Spleen (tissue), 7 donors: ENCODE results near the gene MPZL1.

Experiments used
- POLR2AphosphoS5 ChIP-seq, 3 donors: sonication (generic); formaldehyde crosslinking; IDR thresholded peaks; one replicate each; pipeline ENCODE4 v1.5.1; 2017; ENCODE audit warnings: antibody characterized with exemption in 3 of 3
- TF ChIP-seq, protein P1 (sequence below), 11 experiments: fragments of 200-600 bp in 7 of 11; fragments of 450-650 bp in 4 of 11; sonication (generic) in 4 of 11; IDR thresholded peaks in 8 of 11; conservative IDR thresholded peaks in 3 of 11; 1 replicate in 7 of 11; 2 replicates in 4 of 11; pipeline versions ENCODE4 v1.4.0 to v1.8.0; 2016 to 2021; ENCODE audit warnings: antibody characterized with exemption in 11 of 11, inconsistent platforms in 4 of 11, mild to moderate bottlenecking in 1 of 11
- donor health status: DM: no; HTN: no; CAD: no; lungs with moderate emphysema.
- donor health status: DM: no; HTN: no; CAD: no.
- donor health status: DM: no; HTN: no; CAD: no.

DNA sequence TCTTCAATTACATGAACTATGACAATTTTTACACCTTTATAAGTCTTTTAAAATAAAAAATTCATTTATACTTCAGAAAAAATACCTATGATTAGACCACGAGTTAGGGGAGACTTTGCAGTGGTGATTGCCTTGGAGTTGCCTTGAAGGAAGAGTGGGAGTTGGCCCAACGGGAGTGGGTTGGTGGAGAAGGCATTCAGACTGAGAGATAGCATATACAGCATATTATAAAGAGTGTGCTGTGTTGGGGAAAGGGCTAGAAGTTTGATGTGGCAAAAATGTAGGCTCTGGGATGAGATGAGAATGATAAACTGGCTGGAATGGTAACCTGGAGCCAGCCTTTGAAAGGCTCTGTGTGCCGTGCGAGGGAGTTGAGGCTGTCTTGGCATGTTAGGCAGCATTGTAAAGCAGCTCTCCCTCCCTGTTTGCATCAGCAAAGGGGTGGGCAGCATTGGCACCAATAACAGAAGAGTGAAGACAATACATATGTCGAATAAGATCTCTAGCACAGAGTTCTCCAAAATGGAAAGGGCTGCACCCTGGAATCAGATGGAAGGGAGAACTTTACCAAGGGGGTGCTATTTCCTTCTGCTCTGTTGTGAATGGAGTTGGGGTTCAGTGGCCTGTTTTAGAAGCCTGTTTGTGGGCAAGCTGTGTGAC, 24.4 kb downstream of the MPZL1 start:
- TF ChIP-seq, protein P1, sequence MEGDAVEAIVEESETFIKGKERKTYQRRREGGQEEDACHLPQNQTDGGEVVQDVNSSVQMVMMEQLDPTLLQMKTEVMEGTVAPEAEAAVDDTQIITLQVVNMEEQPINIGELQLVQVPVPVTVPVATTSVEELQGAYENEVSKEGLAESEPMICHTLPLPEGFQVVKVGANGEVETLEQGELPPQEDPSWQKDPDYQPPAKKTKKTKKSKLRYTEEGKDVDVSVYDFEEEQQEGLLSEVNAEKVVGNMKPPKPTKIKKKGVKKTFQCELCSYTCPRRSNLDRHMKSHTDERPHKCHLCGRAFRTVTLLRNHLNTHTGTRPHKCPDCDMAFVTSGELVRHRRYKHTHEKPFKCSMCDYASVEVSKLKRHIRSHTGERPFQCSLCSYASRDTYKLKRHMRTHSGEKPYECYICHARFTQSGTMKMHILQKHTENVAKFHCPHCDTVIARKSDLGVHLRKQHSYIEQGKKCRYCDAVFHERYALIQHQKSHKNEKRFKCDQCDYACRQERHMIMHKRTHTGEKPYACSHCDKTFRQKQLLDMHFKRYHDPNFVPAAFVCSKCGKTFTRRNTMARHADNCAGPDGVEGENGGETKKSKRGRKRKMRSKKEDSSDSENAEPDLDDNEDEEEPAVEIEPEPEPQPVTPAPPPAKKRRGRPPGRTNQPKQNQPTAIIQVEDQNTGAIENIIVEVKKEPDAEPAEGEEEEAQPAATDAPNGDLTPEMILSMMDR (IDR thresholded peaks at IDR 0.05 in 8 of 11, conservative IDR thresholded peaks at IDR 0.05 in 3 of 11): no peak
- TF ChIP-seq POLR2AphosphoS5 (IDR thresholded peaks at IDR 0.05): no peak
